IMR-90 (cell line): Measurements from ENCODE around the gene TMPRSS9. TPM values are rescaled to one million over a fixed set of nuclear protein-coding genes. Genes with fewer than 3 reads are reported as not detected.
A peak's percentile ranks its signal among the peaks of the same experiment; 100 is the strongest.

ENCODE experiments used
- ATAC-seq: fragments of 200-7000 bp; cut with Tn5 transposase; 2 replicates; pipeline ENCODE4 v1.9.1; 2020; ENCODE audit warnings: low read depth, mild to moderate bottlenecking, moderate library complexity
- BruUV-seq: library from RNA; stranded (reverse); fragments of 400-500 nt; replicated peaks from 2 replicates; lab custom pipeline; 2021; lab: Mats Ljungman, UMichigan
- CTCF ChIA-PET: fragments of 300-600 bp; formaldehyde crosslinking; extraction: SDS; loops from one replicate; lab custom pipeline; 2021; ENCODE audit warnings: antibody characterized with exemption; lab: Yijun Ruan, JAX
- POLR2A ChIA-PET: fragments of 300-600 bp; sonication (Branson Sonifier 250); formaldehyde crosslinking; loops from one replicate; lab custom pipeline; 2022; ENCODE audit warnings: antibody characterized with exemption; ENCODE audit not compliant: unreplicated experiment; lab: Charles Lee
- DNase-seq: peaks from one replicate; pipeline ENCODE4 v3.0.0; 2013
- H2AFZ ChIP-seq: replicated peaks from 2 replicates; pipeline ENCODE3; 2013; ENCODE audit warnings: low read length, mild to moderate bottlenecking; ENCODE audit not compliant: poor library complexity
- H2AK5ac ChIP-seq: 2 replicates; pipeline ENCODE4 v1.6.1; 2013; ENCODE audit warnings: low read depth, low read length, inconsistent platforms
- H2AK9ac ChIP-seq: replicated peaks from 2 replicates; pipeline ENCODE3; 2013; ENCODE audit warnings: mild to moderate bottlenecking, low read depth, low read length, moderate library complexity; ENCODE audit not compliant: poor library complexity
- H2BK120ac ChIP-seq: 2 replicates; pipeline ENCODE4 v1.6.1; 2013; ENCODE audit warnings: low read depth, low read length, inconsistent platforms
- H2BK15ac ChIP-seq: 3 replicates; pipeline ENCODE4 v1.6.1; 2013; ENCODE audit warnings: low read depth, low read length, inconsistent platforms
- H2BK20ac ChIP-seq: 2 replicates; pipeline ENCODE4 v1.6.1; 2013; ENCODE audit warnings: low read depth, mild to moderate bottlenecking, inconsistent platforms, low read length, moderate library complexity
- H2BK5ac ChIP-seq: 2 replicates; pipeline ENCODE4 v1.6.1; 2013; ENCODE audit warnings: mild to moderate bottlenecking, low read depth, low read length, inconsistent platforms; ENCODE audit not compliant: poor library complexity, severe bottlenecking
- H3K14ac ChIP-seq: replicated peaks from 2 replicates; pipeline ENCODE4 v1.6.1; 2013; ENCODE audit warnings: low read depth, low read length, inconsistent platforms
- H3K18ac ChIP-seq: 2 replicates; pipeline ENCODE4 v1.6.1; 2013; ENCODE audit warnings: low read depth, low read length, control low read depth
- H3K23ac ChIP-seq: 2 replicates; pipeline ENCODE4 v1.6.1; 2013; ENCODE audit warnings: low read depth, low read length, inconsistent platforms
- H3K27ac ChIP-seq: 2 replicates; pipeline ENCODE4 v1.5.1; 2013; ENCODE audit warnings: mild to moderate bottlenecking, control low read depth, low read length; ENCODE audit not compliant: insufficient read depth
- H3K27me3 ChIP-seq: 2 replicates; pipeline ENCODE4 v1.6.1; 2013; ENCODE audit warnings: low read length; ENCODE audit not compliant: control insufficient read depth, insufficient read depth
- H3K36me3 ChIP-seq: 2 replicates; pipeline ENCODE4 v1.6.1; 2013; ENCODE audit warnings: low read length, mixed read lengths; ENCODE audit not compliant: control insufficient read depth, insufficient read depth
- H3K4ac ChIP-seq: 2 replicates; pipeline ENCODE4 v1.6.1; 2013; ENCODE audit warnings: low read depth, low read length, inconsistent platforms
- H3K4me1 ChIP-seq: 2 replicates; pipeline ENCODE4 v1.6.1; 2013; ENCODE audit warnings: low read length, mixed read lengths; ENCODE audit not compliant: control insufficient read depth, insufficient read depth
- H3K4me2 ChIP-seq: 2 replicates; pipeline ENCODE4 v1.6.1; 2013; ENCODE audit warnings: low read depth, mild to moderate bottlenecking, control low read depth, low read length, moderate library complexity
- H3K4me3 ChIP-seq: 2 replicates; pipeline ENCODE4 v1.5.1; 2013; ENCODE audit warnings: low read depth, mild to moderate bottlenecking, control low read depth, low read length, moderate library complexity; ENCODE audit not compliant: insufficient read depth
- H3K56ac ChIP-seq: 2 replicates; pipeline ENCODE4 v1.6.1; 2013; ENCODE audit warnings: low read length, inconsistent platforms; ENCODE audit not compliant: insufficient read depth; ENCODE audit errors: extremely low read depth
- H3K79me1 ChIP-seq, 2 experiments: 2 replicates each; pipeline ENCODE4 v1.6.1; 2013; ENCODE audit warnings: low read length in 2 of 2, inconsistent platforms in 1 of 2, low read depth in 1 of 2
- H3K9ac ChIP-seq: 2 replicates; pipeline ENCODE4 v1.6.1; 2013; ENCODE audit warnings: low read depth, low read length, control low read depth
- H3K9me1 ChIP-seq: 2 replicates; pipeline ENCODE4 v1.6.1; 2013; ENCODE audit warnings: low read length, inconsistent platforms; ENCODE audit not compliant: insufficient read depth
- H3K9me3 ChIP-seq: 2 replicates; pipeline ENCODE4 v1.6.1; 2013; ENCODE audit warnings: low read length; ENCODE audit not compliant: control insufficient read depth, insufficient read depth
- H4K20me1 ChIP-seq: 2 replicates; pipeline ENCODE4 v1.6.1; 2013; ENCODE audit warnings: low read length, inconsistent platforms; ENCODE audit not compliant: insufficient read depth
- H4K5ac ChIP-seq: 2 replicates; pipeline ENCODE4 v1.6.1; 2013; ENCODE audit warnings: mild to moderate bottlenecking, low read depth, low read length, control low read depth
- H4K8ac ChIP-seq, 2 experiments: 2 replicates each; pipeline ENCODE4 v1.6.1; 2013; ENCODE audit warnings: low read depth in 2 of 2, low read length in 2 of 2, control low read depth in 1 of 2, inconsistent platforms in 1 of 2
- H4K91ac ChIP-seq: 2 replicates; pipeline ENCODE4 v1.6.1; 2013; ENCODE audit warnings: low read depth, low read length, inconsistent platforms; ENCODE audit not compliant: insufficient read depth
- BHLHE40 ChIP-seq: fragments of 150-350 bp; IDR thresholded peaks from 2 replicates; pipeline ENCODE4 v1.6.1; 2016; ENCODE audit warnings: mild to moderate bottlenecking, low read depth, low read length
- MXI1 ChIP-seq: IDR thresholded peaks from 2 replicates; pipeline ENCODE4 v1.6.1; 2012; ENCODE audit warnings: low read depth, mild to moderate bottlenecking, low read length, moderate library complexity, borderline replicate concordance
- RAD21 ChIP-seq: IDR thresholded peaks from 2 replicates; pipeline ENCODE4 v1.6.1; 2012; ENCODE audit warnings: low read length, improper control_type of control experiment
- WGBS, 2 experiments: methylation state at CpG; one replicate each; pipeline versions ENCODE4 v1.1.5 to v1.1.7; 2013; ENCODE audit warnings: missing lambda C conversion rate in 2 of 2; ENCODE audit not compliant: insufficient read length in 1 of 2; ENCODE audit errors: extremely low coverage in 2 of 2; 5-methylcytosine and 5-hydroxymethylcytosine counted together
- dilution Hi-C: fragments of 300-500 bp; cut with HindIII; formaldehyde crosslinking; loops from one replicate; pipeline ENCODE4 v1.14.3; 2018; ENCODE audit warnings: low sequenced_read_pairs; ENCODE audit not compliant: unreplicated experiment
- in situ Hi-C: fragments of 300-500 bp; cut with MboI; formaldehyde crosslinking; loops from 3 replicates; pipeline ENCODE4 v1.14.3; 2019; ENCODE audit warnings: low sequenced_read_pairs, inconsistent platforms, mixed read lengths
- intact Hi-C: fragments of 100-400 bp; cut with micrococcal nuclease; formaldehyde crosslinking; loops from 2 replicates; pipeline ENCODE4 v1.10.0; 2022
- polyA plus RNA-seq, 3 experiments: library from polyadenylated mRNA; depleted of rRNA; stranded (reverse); fragments of >200 nt; gene quantifications; 2 replicates each; pipeline ENCODE4 v1.2.3, GENCODE V29; 2012; ENCODE audit warnings: low replicate concordance in 1 of 3
- total RNA-seq: library from RNA; depleted of rRNA; stranded (reverse); fragments of >200 nt; gene quantifications from 2 replicates; pipeline ENCODE4 v1.2.3, GENCODE V29; 2012
- TF ChIP-seq, protein P1 (sequence below): conservative IDR thresholded peaks from 2 replicates; pipeline ENCODE4 v1.5.1; 2012; ENCODE audit warnings: mild to moderate bottlenecking, low read depth, low read length, improper control_type of control experiment
- TF ChIP-seq, protein P2 (sequence below): fragments of 150-350 bp; IDR thresholded peaks from 2 replicates; pipeline ENCODE4 v1.6.1; 2017; ENCODE audit warnings: mild to moderate bottlenecking, antibody characterized with exemption, low read length, low read depth

TMPRSS9 gene
- total and polyA plus RNA-seq, 2 of the 4 experiments (the other 2 are of a cell fraction): not detected

DNA sequence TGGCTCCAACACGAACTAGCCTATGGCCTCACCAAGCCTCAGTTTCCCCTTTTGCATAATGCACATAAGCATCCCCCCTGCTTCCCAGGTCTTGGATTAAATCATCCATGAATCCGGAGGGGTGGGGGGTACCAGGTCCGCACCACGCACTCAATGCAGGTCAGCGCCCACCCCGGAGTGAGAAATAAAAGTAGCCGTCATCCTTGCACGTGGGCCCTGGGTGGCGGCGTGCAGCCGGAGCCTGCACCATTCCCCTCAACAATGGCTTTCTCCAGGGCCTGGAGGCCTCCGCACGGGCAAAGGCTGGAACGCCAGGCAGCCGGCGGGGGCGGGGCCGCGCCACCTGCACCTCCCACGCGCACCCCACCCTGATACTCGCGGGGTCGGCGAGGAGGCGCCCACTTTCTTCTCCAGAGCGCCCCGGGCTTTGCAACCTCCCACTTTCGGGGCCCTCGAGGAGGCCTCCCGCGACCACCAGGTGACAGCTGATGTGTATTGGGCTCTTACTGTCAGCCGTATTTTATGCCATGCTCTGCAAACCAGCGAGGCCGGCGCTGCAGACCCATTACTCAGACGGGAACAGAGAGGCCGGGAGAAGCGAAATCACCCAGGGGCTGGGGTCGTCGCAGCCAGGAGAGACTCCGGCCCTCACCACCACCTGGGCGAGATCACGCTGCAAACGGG, 115.1 kb downstream of the TMPRSS9 start:
- Histone ChIP-seq H3K4me2 (peak overlapping the region; percentile 90), H3K56ac (peak overlapping the region; percentile 59; the same call in 1 of the 2 replicates), H3K27ac (peak overlapping the region; percentile 38), H3K9me3 (no peaks in the 10 kb centered on the region), H2BK5ac (peak overlapping the region; percentile 57), H3K14ac (peak overlapping the region; percentile 50), H2BK20ac (peak overlapping the region; percentile 55), H2AK5ac (peak overlapping the region; percentile 24; the same call in 1 of the 2 replicates), H3K9me1 (no peaks in the 10 kb centered on the region), H3K27me3 (no peaks in the 10 kb centered on the region), H2AFZ (peak overlapping the region; percentile 88), H2AK9ac (peak overlapping the region; percentile 53), H4K20me1 (peaks cover 36% of the 10 kb centered on the region), H3K4me3 (peak overlapping the region; percentile 41), H3K4me1 (peaks cover 4% of the 10 kb centered on the region; the same call in 1 of the 2 replicates), H3K18ac (no peak overlapping the region), H3K9ac (peak overlapping the region; percentile 20; the same call in 1 of the 2 replicates), H4K91ac (peak overlapping the region; percentile 56), H4K5ac (no peak overlapping the region), H3K4ac (peak overlapping the region; percentile 81), H2BK15ac (no peak overlapping the region), H4K8ac (peak overlapping the region in 1 of 2 experiments; percentile 50; a peak in 2 of 4 replicates), H2BK120ac (peak overlapping the region; percentile 74), H3K23ac (peak overlapping the region; percentile 54; the same call in 1 of the 2 replicates), H3K36me3 (peaks cover 4% of the 10 kb centered on the region; the same call in 1 of the 2 replicates), H3K79me1 (peaks cover 0 to 19% of the 10 kb centered on the region in 2 experiments; a peak in 1 of 4 replicates)
- intact Hi-C loops (loop anchor here (2.0 to 10.0 kb wide), 2 partner anchors 128 to 270 kb away; partner anchors contain the start of gene SLC39A3), in situ Hi-C loops (loop anchor here (5.0 kb wide), 1 partner anchor 62 kb away; no protein-coding TSS in a partner anchor), dilution Hi-C loops (no loop called here)
- peak; percentile 84 for TF ChIP-seq BHLHE40
- TF ChIP-seq, protein P1, sequence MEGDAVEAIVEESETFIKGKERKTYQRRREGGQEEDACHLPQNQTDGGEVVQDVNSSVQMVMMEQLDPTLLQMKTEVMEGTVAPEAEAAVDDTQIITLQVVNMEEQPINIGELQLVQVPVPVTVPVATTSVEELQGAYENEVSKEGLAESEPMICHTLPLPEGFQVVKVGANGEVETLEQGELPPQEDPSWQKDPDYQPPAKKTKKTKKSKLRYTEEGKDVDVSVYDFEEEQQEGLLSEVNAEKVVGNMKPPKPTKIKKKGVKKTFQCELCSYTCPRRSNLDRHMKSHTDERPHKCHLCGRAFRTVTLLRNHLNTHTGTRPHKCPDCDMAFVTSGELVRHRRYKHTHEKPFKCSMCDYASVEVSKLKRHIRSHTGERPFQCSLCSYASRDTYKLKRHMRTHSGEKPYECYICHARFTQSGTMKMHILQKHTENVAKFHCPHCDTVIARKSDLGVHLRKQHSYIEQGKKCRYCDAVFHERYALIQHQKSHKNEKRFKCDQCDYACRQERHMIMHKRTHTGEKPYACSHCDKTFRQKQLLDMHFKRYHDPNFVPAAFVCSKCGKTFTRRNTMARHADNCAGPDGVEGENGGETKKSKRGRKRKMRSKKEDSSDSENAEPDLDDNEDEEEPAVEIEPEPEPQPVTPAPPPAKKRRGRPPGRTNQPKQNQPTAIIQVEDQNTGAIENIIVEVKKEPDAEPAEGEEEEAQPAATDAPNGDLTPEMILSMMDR: no peak
- TF ChIP-seq, protein P2, sequence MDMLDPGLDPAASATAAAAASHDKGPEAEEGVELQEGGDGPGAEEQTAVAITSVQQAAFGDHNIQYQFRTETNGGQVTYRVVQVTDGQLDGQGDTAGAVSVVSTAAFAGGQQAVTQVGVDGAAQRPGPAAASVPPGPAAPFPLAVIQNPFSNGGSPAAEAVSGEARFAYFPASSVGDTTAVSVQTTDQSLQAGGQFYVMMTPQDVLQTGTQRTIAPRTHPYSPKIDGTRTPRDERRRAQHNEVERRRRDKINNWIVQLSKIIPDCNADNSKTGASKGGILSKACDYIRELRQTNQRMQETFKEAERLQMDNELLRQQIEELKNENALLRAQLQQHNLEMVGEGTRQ: peak; percentile 19; the same call in 1 of the 2 replicates
- TF ChIP-seq RAD21: peak; percentile 8; the same call in 1 of the 2 replicates
- peak; percentile 72 for TF ChIP-seq MXI1
- DNase-seq: peak; percentile 48
- ATAC-seq: peak; percentile 7
- no TSS peak for BruUV-seq
- ChIA-PET POLR2A (interaction anchor here (0.6 to 3.3 kb wide), 14 partner anchors 12 to 136 kb away, joined by 3 to 63 read pairs (median 5); no protein-coding TSS in a partner anchor), CTCF (interaction anchor here (0.6 to 2.1 kb wide), 3 partner anchors 12 to 136 kb away, joined by 3 to 16 read pairs (median 10); no protein-coding TSS in a partner anchor)
- 1% methylated on average over 16 of the region's 45 CpGs; no CpG with 5 or more reads in 1 of the 2 experiments for WGBS, 2 experiments
